Measurements from ENCODE around the gene SH3D19.
A peak's percentile ranks its signal among the peaks of the same experiment; 100 is the strongest.
"Not testable (repeated sequence)": the region's sequence is repeated elsewhere in the genome, so short reads cannot be mapped to it uniquely, and the experiment has no call there.

The SH3D19 gene

GRCh38 chr4:151331276-151332042 is 6.1 kb upstream of the SH3D19 start:
- Mint-ChIP-seq H3K4me3 (no peak overlapping the region), H3K4me1 (ENCODE audit: low read depth) (no peaks in the 10 kb centered on the region), H3K36me3 (no peaks in the 10 kb centered on the region), H3K9me3 (ENCODE audit: low read depth) (peaks cover 8% of the 10 kb centered on the region), H3K27ac (no peak overlapping the region), H3K27me3 (peaks cover 23% of the 10 kb centered on the region)

- no peak overlapping the region for H3K4me3 Mint-ChIP-seq
- peaks cover 29% of the 10 kb centered on the region for H3K27me3 Mint-ChIP-seq
- H3K4me1 Mint-ChIP-seq (ENCODE audit: low read depth): peaks cover 9% of the 10 kb centered on the region
- H3K9me3 Mint-ChIP-seq (ENCODE audit: low read depth): peaks cover 8% of the 10 kb centered on the region
- H3K36me3 Mint-ChIP-seq: no peaks in the 10 kb centered on the region
- H3K27ac Mint-ChIP-seq: no peak overlapping the region
Measured at GRCh38 chr4:151329217-151330007, 4.0 kb upstream of the SH3D19 start.

- Mint-ChIP-seq H3K9me3 (ENCODE audit: low read depth) (peaks cover 8% of the 10 kb centered on the region), H3K4me3 (peak overlapping the region; percentile 82)
Measured at GRCh38 chr4:151325949-151326246, 493 bp upstream of the SH3D19 start.

GRCh38 chr4:151324752-151325110 is 674 bp downstream of the SH3D19 start:
- no peak overlapping the region for H3K27ac Mint-ChIP-seq
- peaks cover 13% of the 10 kb centered on the region for H3K4me1 Mint-ChIP-seq (ENCODE audit: low read depth)
- H3K36me3 Mint-ChIP-seq: no peaks in the 10 kb centered on the region
- H3K4me3 Mint-ChIP-seq: peak overlapping the region; percentile 58
- peaks cover 5% of the 10 kb centered on the region for H3K9me3 Mint-ChIP-seq (ENCODE audit: low read depth)
- H3K27me3 Mint-ChIP-seq: peaks cover 41% of the 10 kb centered on the region

More at GRCh38 chr4:151325949-151326246, 493 bp upstream of the SH3D19 start:
- Mint-ChIP-seq H3K36me3 (no peaks in the 10 kb centered on the region), H3K4me1 (ENCODE audit: low read depth) (peaks cover 13% of the 10 kb centered on the region), H3K27ac (no peak overlapping the region), H3K27me3 (peaks cover 38% of the 10 kb centered on the region)

GRCh38 chr4:151324124-151324751 is 1.2 kb downstream of the SH3D19 start:
- peaks cover 4% of the 10 kb centered on the region for H3K9me3 Mint-ChIP-seq (ENCODE audit: low read depth)
- H3K27ac Mint-ChIP-seq: no peak overlapping the region
- no peaks in the 10 kb centered on the region for H3K36me3 Mint-ChIP-seq
- H3K4me1 Mint-ChIP-seq (ENCODE audit: low read depth): peaks cover 13% of the 10 kb centered on the region
- H3K4me3 Mint-ChIP-seq: peak overlapping the region; percentile 58
- H3K27me3 Mint-ChIP-seq: peaks cover 43% of the 10 kb centered on the region

- Mint-ChIP-seq H3K9me3 (ENCODE audit: low read depth) (no peaks in the 10 kb centered on the region), H3K4me1 (ENCODE audit: low read depth) (peaks cover 13% of the 10 kb centered on the region), H3K4me3 (no peak overlapping the region), H3K27me3 (peaks cover 39% of the 10 kb centered on the region), H3K27ac (no peak overlapping the region), H3K36me3 (no peaks in the 10 kb centered on the region)
Measured at GRCh38 chr4:151323667-151324066, 1.7 kb downstream of the SH3D19 start.

GRCh38 chr4:151322570-151322969 is 2.8 kb downstream of the SH3D19 start:
- Mint-ChIP-seq H3K27me3 (peaks cover 36% of the 10 kb centered on the region), H3K9me3 (ENCODE audit: low read depth) (no peaks in the 10 kb centered on the region), H3K4me1 (ENCODE audit: low read depth) (peaks cover 13% of the 10 kb centered on the region), H3K27ac (no peak overlapping the region), H3K36me3 (no peaks in the 10 kb centered on the region), H3K4me3 (no peak overlapping the region)

- H3K9me3 Mint-ChIP-seq (ENCODE audit: low read depth); H3K36me3 Mint-ChIP-seq; H3K27ac Mint-ChIP-seq; H3K4me3 Mint-ChIP-seq: not testable (repeated sequence)
- Mint-ChIP-seq H3K27me3 (peaks cover 40% of the 10 kb centered on the region), H3K4me1 (ENCODE audit: low read depth) (peaks cover 13% of the 10 kb centered on the region)
Measured at GRCh38 chr4:151322161-151322560, 3.2 kb downstream of the SH3D19 start.

- no peak overlapping the region for H3K27ac Mint-ChIP-seq
- no peak overlapping the region for H3K4me3 Mint-ChIP-seq
- H3K27me3 Mint-ChIP-seq: peaks cover 40% of the 10 kb centered on the region
- no peaks in the 10 kb centered on the region for H3K36me3 Mint-ChIP-seq
- peaks cover 13% of the 10 kb centered on the region for H3K4me1 Mint-ChIP-seq (ENCODE audit: low read depth)
- H3K9me3 Mint-ChIP-seq (ENCODE audit: low read depth): no peaks in the 10 kb centered on the region
Measured at GRCh38 chr4:151321586-151321985, 3.8 kb downstream of the SH3D19 start.

- H3K27ac Mint-ChIP-seq: no peak overlapping the region
- H3K27me3 Mint-ChIP-seq: peaks cover 31% of the 10 kb centered on the region
- H3K4me1 Mint-ChIP-seq (ENCODE audit: low read depth): peaks cover 5% of the 10 kb centered on the region
- H3K4me3 Mint-ChIP-seq: no peak overlapping the region
- H3K36me3 Mint-ChIP-seq: no peaks in the 10 kb centered on the region
- no peaks in the 10 kb centered on the region for H3K9me3 Mint-ChIP-seq (ENCODE audit: low read depth)
Measured at GRCh38 chr4:151319490-151319889, 5.9 kb downstream of the SH3D19 start.

- H3K4me1 Mint-ChIP-seq (ENCODE audit: low read depth): no peaks in the 10 kb centered on the region
- H3K27me3 Mint-ChIP-seq: peaks cover 23% of the 10 kb centered on the region
- H3K9me3 Mint-ChIP-seq (ENCODE audit: low read depth): no peaks in the 10 kb centered on the region
- no peak overlapping the region for H3K27ac Mint-ChIP-seq
- H3K36me3 Mint-ChIP-seq: no peaks in the 10 kb centered on the region
- H3K4me3 Mint-ChIP-seq: no peak overlapping the region
Measured at GRCh38 chr4:151318307-151319006, 6.9 kb downstream of the SH3D19 start.

- H3K36me3 Mint-ChIP-seq: no peaks in the 10 kb centered on the region
- no peak overlapping the region for H3K27ac Mint-ChIP-seq
- no peak overlapping the region for H3K4me3 Mint-ChIP-seq
- H3K9me3 Mint-ChIP-seq (ENCODE audit: low read depth): no peaks in the 10 kb centered on the region
- H3K4me1 Mint-ChIP-seq (ENCODE audit: low read depth): no peaks in the 10 kb centered on the region
- H3K27me3 Mint-ChIP-seq: peaks cover 16% of the 10 kb centered on the region
Measured at GRCh38 chr4:151316645-151317044, 8.8 kb downstream of the SH3D19 start.

GRCh38 chr4:151315212-151315886 is 10.1 kb downstream of the SH3D19 start:
- Mint-ChIP-seq H3K36me3 (no peaks in the 10 kb centered on the region), H3K4me3 (no peak overlapping the region), H3K27ac (no peak overlapping the region), H3K4me1 (ENCODE audit: low read depth) (no peaks in the 10 kb centered on the region), H3K27me3 (peaks cover 12% of the 10 kb centered on the region), H3K9me3 (ENCODE audit: low read depth) (no peaks in the 10 kb centered on the region)

GRCh38 chr4:151314479-151314878 is 10.9 kb downstream of the SH3D19 start:
- no peak overlapping the region for H3K4me3 Mint-ChIP-seq
- H3K4me1 Mint-ChIP-seq (ENCODE audit: low read depth): no peaks in the 10 kb centered on the region
- H3K36me3 Mint-ChIP-seq: no peaks in the 10 kb centered on the region
- no peak overlapping the region for H3K27ac Mint-ChIP-seq
- H3K27me3 Mint-ChIP-seq: peaks cover 8% of the 10 kb centered on the region
- no peaks in the 10 kb centered on the region for H3K9me3 Mint-ChIP-seq (ENCODE audit: low read depth)

Measured in activated naive CD8-positive, alpha-beta T cell (primary cell).